HG03354 (cell line): ENCODE measurements around the gene WDR91.

ENCODE experiments used
- ATAC-seq: cut with Tn5 transposase; IDR thresholded peaks from one replicate; pipeline ENCODE4 v1.9.1; 2021; ENCODE audit warnings: mild to moderate bottlenecking; ENCODE audit not compliant: unreplicated experiment, poor library complexity, severe bottlenecking

Gene WDR91

DNA sequence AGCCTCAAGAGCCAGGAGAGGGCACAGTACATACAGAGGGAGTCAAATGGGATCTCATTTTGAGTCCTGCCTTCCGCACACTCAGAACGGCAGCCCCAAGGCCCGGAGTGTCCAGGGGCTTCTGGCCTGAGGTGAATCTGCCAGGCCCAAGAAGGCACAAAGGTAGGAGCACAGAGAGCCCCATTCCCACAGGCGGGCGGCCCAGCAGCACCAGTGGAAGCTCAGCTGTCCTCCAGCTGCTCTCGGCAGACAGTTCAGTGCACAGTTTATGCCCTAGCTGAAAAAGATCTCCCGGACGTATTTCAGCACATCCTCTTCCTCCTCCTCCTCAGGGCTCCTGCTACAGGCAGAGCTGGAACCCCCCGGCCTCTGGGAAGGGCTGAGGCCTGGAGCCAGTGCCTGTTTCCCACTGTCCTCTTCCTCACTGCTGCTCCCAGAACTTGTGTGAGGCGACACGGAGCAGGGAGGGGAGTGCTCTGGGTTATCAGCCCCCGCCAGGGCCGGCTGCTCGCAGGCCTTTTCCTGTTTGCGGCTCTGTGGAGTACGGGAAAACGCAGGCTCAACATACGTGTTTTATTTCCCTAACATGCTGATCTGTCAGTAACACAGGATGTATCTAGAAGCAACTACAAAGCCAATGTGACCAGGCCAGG, 44.9 kb downstream of the WDR91 start:
- no peak for ATAC-seq

DNA sequence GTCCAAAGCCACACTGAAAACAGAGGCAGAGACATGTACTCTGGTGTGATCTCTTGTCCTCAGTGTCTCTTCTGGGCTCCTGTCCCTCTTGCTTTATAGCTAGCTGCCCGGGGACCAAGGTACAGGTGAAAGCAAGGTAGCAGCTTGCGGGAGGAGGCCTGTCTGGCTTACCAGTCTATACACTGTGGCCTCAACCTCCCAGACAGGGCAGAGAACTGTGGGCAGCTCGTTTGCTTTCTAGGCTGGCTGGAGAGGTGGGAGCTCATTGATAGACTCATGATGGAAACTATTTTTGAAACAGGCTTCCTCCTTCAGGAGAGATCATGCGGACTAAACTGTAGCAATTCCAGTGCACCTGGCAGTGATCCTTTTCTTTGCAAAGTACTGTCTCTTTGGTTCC, 45.5 kb downstream of the WDR91 start:
- ATAC-seq = no peak

DNA sequence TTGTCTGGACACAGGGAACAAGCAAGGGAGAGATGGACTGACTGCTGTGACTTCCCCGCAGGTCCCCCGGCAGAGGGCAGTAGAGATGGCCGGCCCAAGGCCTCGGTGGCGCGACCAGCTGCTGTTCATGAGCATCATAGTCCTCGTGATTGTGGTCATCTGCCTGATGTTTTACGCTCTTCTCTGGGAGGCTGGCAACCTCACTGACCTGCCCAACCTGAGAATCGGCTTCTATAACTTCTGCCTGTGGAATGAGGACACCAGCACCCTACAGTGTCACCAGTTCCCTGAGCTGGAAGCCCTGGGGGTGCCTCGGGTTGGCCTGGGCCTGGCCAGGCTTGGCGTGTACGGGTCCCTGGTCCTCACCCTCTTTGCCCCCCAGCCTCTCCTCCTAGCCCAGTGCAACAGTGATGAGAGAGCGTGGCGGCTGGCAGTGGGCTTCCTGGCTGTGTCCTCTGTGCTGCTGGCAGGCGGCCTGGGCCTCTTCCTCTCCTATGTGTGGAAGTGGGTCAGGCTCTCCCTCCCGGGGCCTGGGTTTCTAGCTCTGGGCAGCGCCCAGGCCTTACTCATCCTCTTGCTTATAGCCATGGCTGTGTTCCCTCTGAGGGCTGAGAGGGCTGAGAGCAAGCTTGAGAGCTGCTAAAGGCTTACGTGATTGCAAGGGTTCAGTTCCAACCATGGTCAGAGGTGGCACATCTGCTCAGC, 46.8 kb downstream of the WDR91 start:
- ATAC-seq = no peak

DNA sequence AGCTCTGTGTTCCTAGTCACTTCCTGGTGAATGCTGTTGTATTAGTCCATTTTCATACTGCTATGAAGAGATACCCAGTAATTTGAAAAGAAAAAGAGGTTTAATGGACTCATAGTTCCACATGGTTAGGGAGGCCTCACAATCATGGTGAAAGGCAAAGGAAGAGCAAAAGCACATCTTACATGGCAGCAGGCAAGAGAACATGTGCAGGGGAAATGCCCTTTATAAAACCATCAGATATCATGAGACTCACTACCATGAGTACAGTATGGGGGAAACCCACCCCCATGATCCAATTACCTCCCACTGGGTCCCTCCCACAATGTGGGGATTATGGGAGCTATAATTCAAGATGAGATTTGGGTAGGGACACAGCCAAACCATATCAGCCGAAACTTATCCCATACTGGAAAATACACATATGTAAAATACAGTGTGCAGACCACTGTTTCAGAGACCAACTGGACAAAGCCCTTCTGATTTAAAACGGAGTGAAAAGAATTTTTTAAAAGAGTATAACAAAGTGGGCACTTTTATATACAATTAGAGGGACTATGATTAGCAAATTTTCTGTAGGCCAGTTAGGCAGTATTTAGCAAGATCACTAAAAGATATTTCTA, 48.8 kb downstream of the WDR91 start:
- ATAC-seq = no peak

DNA sequence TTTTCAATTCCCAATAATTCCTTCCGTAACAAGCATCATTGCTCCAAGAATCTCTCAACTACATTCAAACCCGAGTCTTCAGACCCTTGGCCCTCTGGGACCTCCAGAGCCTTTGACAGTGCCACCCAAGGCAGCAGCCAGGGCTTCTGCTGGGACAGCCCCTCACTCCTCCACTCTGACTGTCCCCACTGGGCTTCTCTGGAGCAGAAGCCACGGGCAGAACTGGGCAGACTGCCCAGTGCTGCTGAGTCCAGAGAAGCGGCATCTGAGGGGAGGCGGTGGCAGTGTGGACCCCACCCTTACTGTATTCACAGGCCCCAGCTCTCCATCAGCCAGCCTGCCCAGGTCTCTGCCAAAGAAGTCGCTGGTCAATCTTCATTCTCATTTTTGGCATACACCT, 49.7 kb downstream of the WDR91 start:
- ATAC-seq = no peak

DNA sequence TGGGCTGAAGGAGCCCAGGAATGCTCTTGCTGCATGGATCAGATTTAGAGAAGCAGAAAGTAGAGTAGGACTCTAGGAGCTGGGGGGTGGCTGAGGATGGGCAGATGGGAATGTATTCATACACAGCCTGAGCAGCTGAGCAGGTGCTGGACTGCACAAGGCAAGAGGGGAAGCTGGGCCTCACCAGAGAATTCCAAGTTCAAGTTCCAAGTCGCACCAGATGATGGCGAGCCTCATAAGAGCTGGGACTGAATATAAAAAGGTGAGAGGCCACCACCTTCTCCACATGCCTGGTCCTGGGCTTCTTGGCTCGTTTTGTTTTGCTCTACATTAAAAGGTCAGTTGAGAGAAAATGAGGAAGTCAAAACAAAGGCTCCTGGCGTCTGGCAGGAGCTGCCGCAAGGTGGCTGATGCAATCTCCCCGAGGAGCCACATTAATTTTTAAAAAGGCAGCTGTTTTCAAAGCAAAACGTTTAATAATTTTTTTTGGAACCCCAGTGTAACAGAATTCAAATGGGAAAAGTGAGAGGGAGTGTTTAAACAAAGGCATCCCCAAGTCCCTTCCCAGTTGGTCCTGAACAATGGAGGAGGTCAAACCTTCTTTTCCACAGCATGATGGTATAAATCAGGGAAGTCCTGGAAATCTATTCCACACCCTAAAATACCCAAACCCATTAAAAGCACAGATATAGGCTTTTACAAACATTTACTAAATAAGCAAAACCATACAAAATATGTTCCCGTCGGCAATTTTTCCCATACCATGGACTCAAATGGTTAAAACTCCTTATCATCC, 50.3 kb downstream of the WDR91 start:
- ATAC-seq = peak; percentile 36

DNA sequence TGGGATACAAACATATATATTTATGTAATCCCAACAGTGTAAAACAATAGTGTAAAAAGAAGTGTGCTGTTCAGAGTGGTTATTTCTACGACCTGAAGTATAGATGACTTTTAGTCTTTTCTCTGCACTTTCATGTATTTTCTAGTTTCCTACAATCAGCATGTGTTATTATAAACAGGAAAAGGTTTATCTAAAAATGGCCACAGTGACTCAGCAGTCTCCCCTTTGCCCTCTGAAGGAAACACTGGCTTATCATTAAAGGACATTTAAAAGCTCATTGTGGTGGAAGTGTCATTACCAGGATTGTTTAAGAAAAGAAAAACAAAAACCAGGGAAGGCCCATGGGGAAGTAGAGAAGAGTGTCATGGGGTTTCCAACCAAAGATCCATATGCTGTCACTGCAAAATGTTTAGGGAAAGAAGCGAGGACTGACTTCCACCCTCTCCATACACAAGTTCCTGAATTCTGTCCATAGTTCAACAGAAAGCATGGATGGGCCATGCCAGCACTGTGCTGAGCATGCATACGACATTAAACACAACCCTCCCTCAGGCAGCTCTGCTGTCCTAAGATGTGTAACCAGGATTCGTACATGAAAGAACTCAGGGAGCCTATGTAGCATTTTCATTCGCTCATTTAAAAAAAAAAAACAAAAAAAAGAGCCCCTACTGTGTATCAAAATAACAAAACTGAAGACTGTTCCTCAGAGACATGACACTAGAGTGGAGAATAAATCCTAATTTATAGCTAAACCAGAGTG, 51.0 kb downstream of the WDR91 start:
- ATAC-seq = peak; percentile 59

DNA sequence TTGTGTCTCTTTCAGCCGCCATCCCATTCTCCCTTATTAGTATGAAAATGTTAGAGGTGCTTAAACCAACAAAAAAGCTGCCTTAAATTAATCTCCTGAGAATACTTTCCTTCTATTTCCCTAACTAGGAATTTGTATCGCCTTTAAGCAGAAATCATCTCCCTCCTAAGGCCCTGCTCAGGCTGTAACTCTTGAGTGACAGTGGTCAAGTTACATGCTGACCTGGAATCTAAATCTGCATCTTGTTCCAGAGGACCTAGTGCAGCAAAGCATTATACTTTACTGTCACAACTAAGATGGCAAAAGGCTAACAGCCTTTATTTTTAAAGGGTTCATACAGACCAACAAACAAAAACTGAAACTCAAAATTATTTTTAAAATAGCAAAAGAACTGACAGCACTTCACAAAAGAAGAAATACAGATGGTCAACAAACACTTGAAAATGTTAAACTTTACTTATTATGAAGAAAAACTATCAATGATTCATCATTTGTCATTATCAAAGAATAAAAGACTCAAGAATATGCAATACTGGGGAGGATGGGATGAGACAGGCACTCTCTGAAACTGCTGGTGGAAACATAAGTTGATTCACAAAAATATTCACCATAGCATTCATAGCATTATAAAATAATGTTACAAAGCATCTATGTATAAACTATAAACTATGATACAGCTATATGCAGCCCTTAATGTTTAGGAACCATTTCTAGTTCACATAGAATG, 51.8 kb downstream of the WDR91 start:
- peak; percentile 18 for ATAC-seq

DNA sequence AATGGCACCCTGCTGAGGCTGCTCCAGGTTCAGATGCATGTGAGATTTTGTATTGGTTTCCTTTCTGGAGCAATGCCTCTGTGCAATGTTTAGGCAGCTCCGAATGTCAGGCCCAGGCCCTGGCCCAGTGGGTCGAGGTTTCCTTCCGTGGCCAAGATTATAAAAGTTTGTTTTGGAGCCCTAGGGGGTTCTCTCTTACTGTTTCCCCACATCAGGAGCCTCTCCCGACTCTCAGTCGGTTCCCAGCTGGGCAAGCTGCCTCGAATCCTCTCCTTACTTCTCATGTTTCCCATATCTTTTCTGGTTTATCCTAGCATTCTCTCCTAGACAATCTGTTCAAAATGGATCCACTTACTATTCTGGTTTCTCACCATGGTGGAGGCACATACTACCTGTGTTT, 52.5 kb downstream of the WDR91 start:
- ATAC-seq = no peak

DNA sequence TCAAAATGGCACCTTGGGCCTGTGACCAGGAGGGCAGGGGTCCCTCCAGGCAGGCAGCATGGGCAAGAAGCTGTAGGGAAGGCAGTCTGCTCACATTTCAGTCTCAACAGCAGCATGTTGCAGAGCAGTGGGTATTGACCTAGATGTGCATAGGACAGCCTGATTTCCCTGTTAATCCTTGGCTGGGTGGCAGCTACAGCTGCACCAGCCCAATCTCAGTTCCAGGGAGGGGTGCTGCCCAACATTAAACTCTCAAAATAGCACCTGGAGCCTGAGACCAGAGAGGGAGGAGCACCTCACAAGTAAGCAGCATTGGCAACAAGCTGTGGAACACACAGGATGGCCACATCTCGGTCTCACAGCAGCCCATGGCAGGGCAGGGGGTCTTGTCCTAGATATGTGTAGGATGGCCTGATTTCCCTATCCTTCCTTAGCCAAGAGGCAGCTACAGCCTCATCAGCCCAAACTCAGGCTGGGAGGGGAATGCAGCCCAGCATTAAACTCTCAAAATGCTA, 53.1 kb downstream of the WDR91 start:
- ATAC-seq = no peak

DNA sequence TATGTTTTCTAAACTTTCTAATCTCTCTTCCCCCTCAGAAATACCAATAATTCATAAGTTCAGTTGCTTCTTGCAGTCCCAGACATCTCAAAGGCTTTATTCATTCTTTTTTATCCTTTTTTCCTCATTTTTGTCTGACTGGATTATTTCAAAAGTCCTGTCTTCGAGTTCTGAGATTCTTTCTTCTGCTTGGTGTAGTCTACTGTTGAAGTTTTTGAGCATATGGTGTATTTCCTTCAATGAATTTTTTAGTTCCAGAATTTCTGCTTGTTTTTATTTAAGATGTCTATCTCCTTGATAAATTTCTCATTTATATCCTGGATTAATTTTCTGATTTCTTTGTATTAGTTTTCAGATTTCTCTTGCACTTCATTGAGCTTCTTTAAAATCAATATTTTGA, 55.0 kb downstream of the WDR91 start:
- ATAC-seq = no peak

DNA sequence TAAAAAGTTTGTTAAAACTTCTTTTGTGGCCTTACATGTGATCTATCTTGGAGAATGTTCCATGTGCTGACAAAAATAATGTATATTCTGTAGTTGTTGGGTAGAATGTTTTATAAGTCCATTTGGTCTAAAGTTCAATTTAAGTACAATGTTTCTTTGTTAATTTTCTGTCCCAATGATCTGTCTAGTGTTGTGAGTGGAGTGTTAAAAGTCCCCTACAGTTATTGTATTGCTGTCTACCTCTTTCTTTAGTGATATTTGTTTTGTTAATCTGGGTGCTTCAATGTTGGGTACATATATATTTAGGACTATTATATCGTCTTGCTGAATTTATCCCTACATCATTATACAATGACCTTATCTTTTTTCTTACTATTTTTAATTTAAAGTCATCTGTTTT, 56.6 kb downstream of the WDR91 start:
- no peak for ATAC-seq

DNA sequence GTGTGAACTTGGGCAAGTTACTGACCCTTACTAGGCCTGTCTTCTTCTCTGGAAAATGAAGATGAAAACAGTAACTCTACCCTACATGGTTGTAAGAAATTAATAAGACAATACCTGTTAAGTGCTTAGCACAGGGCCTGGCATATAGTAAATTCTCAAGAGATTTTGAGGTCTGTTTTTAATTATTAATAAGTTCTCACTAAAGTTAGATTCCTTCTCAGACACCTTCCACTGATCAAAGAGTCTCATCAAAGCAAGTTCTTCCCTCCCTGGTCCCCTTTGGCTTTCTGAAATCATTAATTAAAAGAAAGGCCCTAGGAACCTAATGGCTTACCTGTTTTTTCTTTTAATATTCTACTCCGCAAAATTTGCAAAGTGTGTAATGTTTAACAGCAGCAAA, 58.9 kb downstream of the WDR91 start:
- ATAC-seq = no peak

DNA sequence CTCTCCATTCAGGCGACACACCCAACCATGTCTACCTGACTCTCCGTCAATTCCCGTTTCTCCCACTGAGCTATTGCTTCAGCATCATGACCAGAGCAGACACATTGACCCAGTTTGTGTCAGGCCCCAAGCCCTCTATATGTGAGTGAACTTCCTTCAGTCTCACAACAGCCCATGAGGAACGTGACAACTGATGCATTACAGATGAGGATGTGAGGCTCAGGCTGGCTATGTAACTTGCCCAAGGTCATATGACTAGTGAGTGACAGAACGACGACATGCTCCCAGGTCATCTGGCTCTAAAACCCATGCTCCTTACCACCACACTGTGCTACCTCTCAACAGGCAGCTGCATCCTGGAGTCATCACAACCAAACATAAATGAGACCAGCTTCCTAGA, 59.8 kb downstream of the WDR91 start:
- ATAC-seq = no peak

DNA sequence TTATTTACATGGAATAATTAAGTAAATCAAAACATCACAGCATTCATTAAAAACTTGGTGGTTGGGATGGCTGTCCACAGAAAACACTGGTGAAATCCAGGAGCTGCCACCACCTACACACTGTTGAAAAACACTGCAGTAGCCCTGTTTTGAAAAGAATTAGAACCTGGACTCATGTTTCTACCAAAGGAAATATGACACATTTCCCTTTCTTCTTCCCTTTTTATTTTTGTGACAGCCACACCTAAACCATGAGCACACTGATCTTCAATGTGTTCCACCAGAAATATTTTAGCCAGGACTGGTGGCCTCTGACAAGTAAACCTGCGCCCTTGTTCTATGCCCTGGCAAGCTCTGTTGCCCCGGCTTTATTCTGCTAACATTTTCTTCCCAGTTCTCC, 60.2 kb downstream of the WDR91 start:
- ATAC-seq = no peak

DNA sequence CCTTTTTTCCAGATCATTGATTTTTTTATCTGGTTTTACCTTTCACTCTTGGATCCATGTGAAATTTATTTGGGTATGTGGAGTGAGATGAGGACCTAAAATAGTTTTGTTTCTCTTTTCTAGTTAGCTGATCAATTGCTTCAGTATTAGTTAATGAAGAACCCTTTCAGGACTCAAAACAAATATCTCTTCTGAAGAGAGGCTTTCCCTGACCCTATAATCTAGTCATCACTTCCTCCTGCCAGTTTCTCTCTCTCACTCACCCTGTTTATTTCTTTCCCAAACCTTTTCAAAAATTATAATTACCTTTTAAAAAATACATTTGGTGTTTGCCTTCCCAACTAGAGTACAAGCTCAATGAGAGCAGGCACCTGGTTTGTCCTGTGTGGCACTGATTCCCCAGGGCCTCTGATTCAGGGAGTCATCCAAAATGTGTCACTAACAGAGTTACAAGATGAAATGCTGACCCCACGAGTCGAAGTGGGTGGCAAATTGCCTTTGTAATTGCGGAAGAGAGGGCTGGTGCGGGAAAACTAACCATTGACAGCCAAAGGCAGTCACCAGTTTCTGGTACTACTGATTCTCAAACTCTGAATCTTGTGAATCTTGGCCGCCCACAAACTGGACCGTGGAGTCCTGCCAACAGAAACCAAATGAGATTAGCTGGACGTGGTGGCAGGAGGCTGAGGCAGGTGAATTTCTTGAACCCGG, 61.1 kb downstream of the WDR91 start:
- ATAC-seq = no peak

DNA sequence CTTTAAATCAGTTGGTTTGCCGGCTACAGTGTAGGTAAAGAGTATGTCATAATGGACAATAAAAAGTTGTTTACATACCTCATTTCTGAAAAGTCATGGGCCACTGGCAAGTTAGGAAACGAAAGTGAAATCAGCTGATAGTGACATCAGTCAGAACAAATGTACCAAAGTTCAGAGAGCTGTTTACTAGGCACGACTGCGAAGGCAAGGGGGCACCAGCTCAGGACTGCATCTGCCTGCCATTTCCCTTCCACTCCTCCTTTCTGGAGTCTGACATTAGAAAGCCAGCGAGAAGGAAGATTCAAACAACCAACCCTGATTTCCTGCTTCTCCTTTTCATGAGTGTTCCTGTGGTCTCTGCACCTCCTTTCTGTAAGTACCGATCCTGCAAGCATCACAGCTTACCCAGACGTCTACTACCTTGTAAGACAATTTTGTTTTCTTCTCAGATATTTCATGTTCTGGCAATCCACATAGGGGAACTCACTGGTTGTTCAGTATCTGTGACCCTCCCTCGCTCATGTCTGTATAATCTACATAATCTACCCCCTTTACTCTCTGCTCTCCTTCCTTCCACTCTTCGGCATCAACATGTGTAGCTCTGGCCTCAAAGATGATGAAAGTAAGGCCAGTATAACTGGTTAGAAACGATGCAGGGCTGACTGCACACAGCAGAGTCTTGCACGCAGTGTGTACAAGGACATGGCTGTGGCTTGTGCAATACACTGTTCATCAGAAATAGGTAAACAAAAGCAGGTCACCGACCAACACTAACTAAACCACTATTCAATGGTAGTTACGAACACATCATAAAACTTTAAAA, 63.2 kb downstream of the WDR91 start, which contains the start of gene TMEM140:
Gene TMEM140 (plus strand): TSS at position 174 of the 823 bp plus-strand sequence. CDS start 16,370 bp downstream, outside the sequence.
- ATAC-seq = peak; percentile 75
